Neural progenitor cell (in vitro differentiated cells): ENCODE measurements around the gene IGF2. TPM values are rescaled to one million over a fixed set of nuclear protein-coding genes. Genes with fewer than 3 reads are reported as not detected.
"Not testable (repeated sequence)": the region's sequence is repeated elsewhere in the genome, so short reads cannot be mapped to it uniquely, and the experiment has no call there.

ENCODE experiments used
- DNase-seq: peaks from one replicate; pipeline ENCODE4 v3.0.0-alpha.2; 2016; ENCODE audit warnings: low spot score
- H2AFZ ChIP-seq: fragments of 200-600 bp; sonication (generic); replicated peaks from 2 replicates; pipeline ENCODE4 v1.6.1; 2016; ENCODE audit warnings: antibody characterized with exemption
- H3F3A ChIP-seq: fragments of 200-600 bp; sonication (generic); 2 replicates; pipeline ENCODE4 v1.6.1; 2016; ENCODE audit warnings: antibody characterized with exemption, low read depth
- H3K27ac ChIP-seq: fragments of 200-600 bp; sonication (generic); 2 replicates; pipeline ENCODE4 v1.5.1; 2016; ENCODE audit warnings: mild to moderate bottlenecking
- H3K27me3 ChIP-seq: fragments of 200-600 bp; sonication (generic); 2 replicates; pipeline ENCODE4 v1.6.1; 2016; ENCODE audit warnings: mild to moderate bottlenecking, moderate library complexity
- H3K36me3 ChIP-seq: fragments of 200-600 bp; sonication (generic); 2 replicates; pipeline ENCODE4 v1.5.1; 2016
- H3K4me1 ChIP-seq: fragments of 200-600 bp; sonication (generic); 2 replicates; pipeline ENCODE4 v1.6.1; 2016; ENCODE audit warnings: mixed run types
- H3K4me2 ChIP-seq: fragments of 200-600 bp; sonication (generic); 2 replicates; pipeline ENCODE4 v1.6.1; 2016
- H3K4me3 ChIP-seq: fragments of 200-600 bp; sonication (generic); 2 replicates; pipeline ENCODE4 v1.5.1; 2016
- H3K79me2 ChIP-seq: fragments of 200-600 bp; sonication (generic); 2 replicates; pipeline ENCODE4 v1.6.1; 2016; ENCODE audit warnings: low read depth
- H3K9ac ChIP-seq: fragments of 200-600 bp; sonication (generic); 2 replicates; pipeline ENCODE4 v1.6.1; 2016
- H3K9me3 ChIP-seq: fragments of 200-600 bp; sonication (generic); 2 replicates; pipeline ENCODE4 v1.5.1; 2016; ENCODE audit warnings: low read depth
- H4K20me1 ChIP-seq: fragments of 200-600 bp; sonication (generic); 2 replicates; pipeline ENCODE4 v1.6.1; 2016; ENCODE audit warnings: low read depth
- H3K27ac Mint-ChIP-seq: 3 replicates; pipeline ENCODE4 v1.8.0; 2021; ENCODE audit warnings: mixed read lengths
- H3K27me3 Mint-ChIP-seq: 2 replicates; pipeline ENCODE4 v1.8.0; 2022; ENCODE audit warnings: low read depth, mild to moderate bottlenecking, inconsistent platforms, moderate library complexity, mixed read lengths; ENCODE audit not compliant: insufficient read depth
- H3K36me3 Mint-ChIP-seq: 3 replicates; pipeline ENCODE4 v1.8.0; 2021; ENCODE audit warnings: mixed read lengths
- H3K4me1 Mint-ChIP-seq: 3 replicates; pipeline ENCODE4 v1.8.0; 2021; ENCODE audit warnings: mixed read lengths
- H3K4me3 Mint-ChIP-seq: 3 replicates; pipeline ENCODE4 v1.8.0; 2021; ENCODE audit warnings: mild to moderate bottlenecking, moderate library complexity, mixed read lengths
- H3K9me3 Mint-ChIP-seq: 3 replicates; pipeline ENCODE4 v1.8.0; 2020; ENCODE audit warnings: mixed read lengths
- EZH2 ChIP-seq: fragments of 200-600 bp; sonication (generic); IDR thresholded peaks from 2 replicates; pipeline ENCODE4 v1.6.1; 2017; ENCODE audit warnings: antibody characterized with exemption, mild to moderate bottlenecking, moderate library complexity
- EZH2phosphoT487 ChIP-seq: fragments of 200-600 bp; sonication (generic); IDR thresholded peaks from 2 replicates; pipeline ENCODE4 v1.6.1; 2017; ENCODE audit warnings: antibody characterized with exemption
- total RNA-seq: library from RNA; depleted of rRNA; stranded (reverse); fragments of >200 nt; gene quantifications from 2 replicates; pipeline ENCODE4 v1.2.3, GENCODE V29; 2015; ENCODE audit warnings: low replicate concordance
- TF ChIP-seq, protein P1 (sequence below): fragments of 200-600 bp; sonication (generic); IDR thresholded peaks from 2 replicates; pipeline ENCODE4 v1.5.1; 2017; ENCODE audit warnings: antibody characterized with exemption, mild to moderate bottlenecking

Gene IGF2
- total RNA-seq, 1 donor from 2014 or later = 0.45 TPM

DNA sequence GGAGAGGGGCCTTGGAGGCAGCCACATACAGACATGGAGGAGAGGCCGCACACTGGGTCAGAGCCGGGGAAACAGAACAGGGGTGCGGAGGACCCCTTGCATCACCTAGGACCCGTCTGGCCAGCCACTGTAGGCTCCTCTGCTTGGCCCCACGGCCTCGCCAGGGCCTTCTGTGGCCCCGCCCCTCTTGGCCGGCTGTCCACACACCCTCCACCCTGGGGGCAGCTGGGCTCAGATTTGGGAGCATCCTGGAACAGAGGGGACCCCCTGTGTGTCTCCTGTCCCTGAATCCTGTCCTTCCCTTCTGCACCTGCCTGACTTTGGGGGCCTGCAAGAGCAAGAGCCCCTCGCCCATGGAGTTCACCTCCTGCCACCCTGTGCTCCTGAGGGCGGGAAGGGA, 40.3 kb upstream of the IGF2 start:
- Histone ChIP-seq H3K4me1 (peaks cover 5% of the 10 kb centered on the region), H3K9ac (no peak overlapping the region), H3K79me2 (no peaks in the 10 kb centered on the region), H3K27ac (no peak overlapping the region), H4K20me1 (no peaks in the 10 kb centered on the region), H3K9me3 (no peaks in the 10 kb centered on the region), H3K27me3 (peaks cover 9% of the 10 kb centered on the region), H3K4me3 (no peak overlapping the region), H2AFZ (no peak overlapping the region), H3F3A (no peaks in the 10 kb centered on the region), H3K36me3 (no peaks in the 10 kb centered on the region), H3K4me2 (no peak overlapping the region)
- Mint-ChIP-seq H3K9me3 (no peaks in the 10 kb centered on the region), H3K36me3 (no peaks in the 10 kb centered on the region), H3K4me1 (peaks cover 11% of the 10 kb centered on the region), H3K27me3 (peaks cover 16% of the 10 kb centered on the region), H3K4me3 (no peak overlapping the region), H3K27ac (no peak overlapping the region)
- TF ChIP-seq EZH2 (no peak), EZH2phosphoT487 (no peak)
- TF ChIP-seq, protein P1, sequence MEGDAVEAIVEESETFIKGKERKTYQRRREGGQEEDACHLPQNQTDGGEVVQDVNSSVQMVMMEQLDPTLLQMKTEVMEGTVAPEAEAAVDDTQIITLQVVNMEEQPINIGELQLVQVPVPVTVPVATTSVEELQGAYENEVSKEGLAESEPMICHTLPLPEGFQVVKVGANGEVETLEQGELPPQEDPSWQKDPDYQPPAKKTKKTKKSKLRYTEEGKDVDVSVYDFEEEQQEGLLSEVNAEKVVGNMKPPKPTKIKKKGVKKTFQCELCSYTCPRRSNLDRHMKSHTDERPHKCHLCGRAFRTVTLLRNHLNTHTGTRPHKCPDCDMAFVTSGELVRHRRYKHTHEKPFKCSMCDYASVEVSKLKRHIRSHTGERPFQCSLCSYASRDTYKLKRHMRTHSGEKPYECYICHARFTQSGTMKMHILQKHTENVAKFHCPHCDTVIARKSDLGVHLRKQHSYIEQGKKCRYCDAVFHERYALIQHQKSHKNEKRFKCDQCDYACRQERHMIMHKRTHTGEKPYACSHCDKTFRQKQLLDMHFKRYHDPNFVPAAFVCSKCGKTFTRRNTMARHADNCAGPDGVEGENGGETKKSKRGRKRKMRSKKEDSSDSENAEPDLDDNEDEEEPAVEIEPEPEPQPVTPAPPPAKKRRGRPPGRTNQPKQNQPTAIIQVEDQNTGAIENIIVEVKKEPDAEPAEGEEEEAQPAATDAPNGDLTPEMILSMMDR = no peak
- DNase-seq = no peak

DNA sequence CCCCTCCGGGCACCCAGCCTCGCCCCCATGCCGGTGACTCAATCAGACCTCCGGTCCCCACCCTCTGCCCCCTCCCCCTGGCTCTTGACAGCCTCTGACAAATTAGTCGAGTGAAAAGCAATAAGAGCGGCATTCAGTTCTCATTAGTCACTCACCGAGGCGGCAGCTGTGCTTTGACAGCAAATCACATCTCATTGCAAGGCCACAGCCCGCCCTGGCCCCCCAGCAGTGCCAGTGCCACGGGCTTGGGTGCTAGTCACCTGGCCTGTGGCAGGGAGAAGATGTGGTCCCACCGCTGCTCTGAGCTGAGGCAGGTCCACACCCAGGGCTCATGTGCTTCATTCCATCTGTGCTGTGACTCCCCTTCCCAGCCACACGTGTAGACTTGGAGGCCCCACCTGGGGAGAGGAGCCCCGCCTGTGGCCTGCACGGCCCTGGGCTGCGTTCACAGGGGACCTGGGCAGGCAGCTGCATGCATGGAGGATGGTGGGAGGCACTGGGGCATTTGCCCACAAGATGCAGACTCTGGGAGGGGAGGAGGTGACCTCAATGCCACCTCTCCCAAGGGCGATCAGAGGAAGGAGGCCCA, 39.8 kb upstream of the IGF2 start:
- Mint-ChIP-seq H3K4me3 (no peak overlapping the region), H3K36me3 (no peaks in the 10 kb centered on the region), H3K9me3 (no peaks in the 10 kb centered on the region), H3K4me1 (peaks cover 11% of the 10 kb centered on the region), H3K27me3 (peaks cover 16% of the 10 kb centered on the region), H3K27ac (no peak overlapping the region)
- H2AFZ ChIP-seq = no peak overlapping the region
- no peak for DNase-seq
- peaks cover 4% of the 10 kb centered on the region for H3K27me3 ChIP-seq
- TF ChIP-seq EZH2 = no peak
- no peak for TF ChIP-seq EZH2phosphoT487
- TF ChIP-seq, protein P1 = no peak
- no peaks in the 10 kb centered on the region for H4K20me1 ChIP-seq
- H3K27ac ChIP-seq = no peak overlapping the region
- no peak overlapping the region for H3K9ac ChIP-seq
- H3K79me2 ChIP-seq = no peaks in the 10 kb centered on the region
- H3K9me3 ChIP-seq = no peaks in the 10 kb centered on the region
- no peak overlapping the region for H3K4me2 ChIP-seq
- no peaks in the 10 kb centered on the region for H3K36me3 ChIP-seq
- peaks cover 5% of the 10 kb centered on the region for H3K4me1 ChIP-seq
- no peak overlapping the region for H3K4me3 ChIP-seq
- no peaks in the 10 kb centered on the region for H3F3A ChIP-seq

DNA sequence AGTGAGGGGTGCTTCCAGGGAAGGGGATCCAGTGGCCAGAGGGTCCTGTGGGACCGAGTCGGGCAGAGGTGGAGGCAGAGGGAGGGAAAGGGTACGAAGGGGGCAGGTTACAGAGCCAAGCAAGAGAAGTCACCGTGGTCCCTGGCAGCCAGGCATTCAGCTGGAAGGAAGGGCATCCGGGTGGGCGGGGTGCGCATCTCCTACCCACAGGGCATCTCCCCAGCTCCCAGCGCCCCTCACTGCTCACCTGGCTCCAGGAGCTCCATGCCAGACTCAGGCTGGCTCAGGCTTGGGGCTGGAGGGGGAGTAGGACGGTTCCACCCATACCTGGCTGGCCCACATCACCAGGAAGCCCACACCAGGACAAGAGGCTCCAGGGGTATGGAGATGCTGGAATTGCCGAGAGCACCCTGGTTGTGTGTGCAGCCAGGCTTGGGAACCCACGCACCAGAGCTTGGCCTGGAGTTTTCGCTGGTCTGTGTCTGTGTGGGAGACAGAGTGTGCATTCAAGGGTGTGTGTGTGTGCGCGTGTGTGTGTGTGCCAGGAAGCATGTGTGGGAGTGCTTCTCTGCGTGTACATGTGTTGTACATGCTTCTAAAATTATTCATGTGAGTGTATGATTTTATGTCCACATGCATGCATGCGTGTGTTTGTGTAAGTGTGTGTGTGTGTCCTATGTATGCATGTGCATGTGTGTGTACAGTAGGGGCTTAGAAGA, 39.0 kb upstream of the IGF2 start:
- H3K4me3 ChIP-seq, H3K4me1 ChIP-seq, H3K9ac ChIP-seq, H3K4me3 Mint-ChIP-seq, H3K4me2 ChIP-seq, H3K27me3 ChIP-seq, H3K9me3 Mint-ChIP-seq, H3F3A ChIP-seq, H3K79me2 ChIP-seq, H3K27ac ChIP-seq, DNase-seq, H3K36me3 ChIP-seq, H3K36me3 Mint-ChIP-seq, H4K20me1 ChIP-seq, H2AFZ ChIP-seq, H3K9me3 ChIP-seq: not testable (repeated sequence)
- Mint-ChIP-seq H3K27me3 (peaks cover 17% of the 10 kb centered on the region), H3K27ac (peak overlapping the region; percentile 36), H3K4me1 (peaks cover 14% of the 10 kb centered on the region)

DNA sequence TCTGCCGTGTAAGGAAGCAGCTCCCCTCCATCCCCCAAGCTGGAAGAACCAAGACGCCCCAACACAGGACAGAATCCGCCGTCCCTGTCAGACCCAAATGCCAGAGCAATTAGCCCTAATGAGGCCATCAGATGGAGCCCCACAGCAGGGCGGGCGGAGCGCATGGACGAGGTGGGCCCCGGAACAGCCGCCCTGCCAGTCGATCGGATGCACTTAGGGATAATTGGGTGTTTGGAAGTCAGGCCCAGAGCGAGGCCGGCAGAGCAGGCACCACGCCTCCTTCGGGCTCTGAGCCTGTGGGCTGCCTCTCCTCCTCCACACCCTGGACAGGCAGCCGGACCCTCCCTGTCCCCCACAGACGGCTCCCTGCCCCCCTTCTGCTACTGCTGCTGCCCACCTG, 37.9 kb upstream of the IGF2 start:
- Mint-ChIP-seq H3K9me3 (no peaks in the 10 kb centered on the region), H3K4me1 (peaks cover 17% of the 10 kb centered on the region), H3K4me3 (no peak overlapping the region), H3K36me3 (no peaks in the 10 kb centered on the region), H3K27me3 (peaks cover 15% of the 10 kb centered on the region), H3K27ac (peak overlapping the region; percentile 33)
- Histone ChIP-seq H3K4me1 (peaks cover 5% of the 10 kb centered on the region), H3K36me3 (no peaks in the 10 kb centered on the region), H2AFZ (no peak overlapping the region), H3K79me2 (no peaks in the 10 kb centered on the region), H3K4me2 (no peak overlapping the region), H3K27ac (no peak overlapping the region), H3K27me3 (no peaks in the 10 kb centered on the region), H3K9me3 (no peaks in the 10 kb centered on the region), H4K20me1 (no peaks in the 10 kb centered on the region), H3F3A (no peaks in the 10 kb centered on the region), H3K4me3 (no peak overlapping the region), H3K9ac (no peak overlapping the region)
- DNase-seq = no peak
- TF ChIP-seq, protein P1 = no peak
- TF ChIP-seq EZH2 (no peak), EZH2phosphoT487 (no peak)
